NCI-H146 treated with DMSO at 0.1 percent for 48 hours (cell line): ENCODE measurements around the gene AHRR.
"Not testable (repeated sequence)": the region's sequence is repeated elsewhere in the genome, so short reads cannot be mapped to it uniquely, and the experiment has no call there.

Experiments used
- DNase-seq: peaks from one replicate; lab custom pipeline; 2025; ENCODE audit not compliant: unreplicated experiment; lab: John Stamatoyannopoulos, UW

The AHRR gene

GRCh38 chr5:321230-321725 is at the start of gene AHRR:
TSS of gene AHRR (plus strand) at chr5:321714. CDS start at chr5:343903, 22,189 bp downstream.
- DNase-seq: peak; percentile 26

GRCh38 chr5:271828-272167 is 49.7 kb upstream of the AHRR start:
- not testable (repeated sequence) for DNase-seq

- DNase-seq: not testable (repeated sequence)
Measured at GRCh38 chr5:273091-273490, 48.4 kb upstream of the AHRR start.

- DNase-seq: not testable (repeated sequence)
Measured at GRCh38 chr5:273491-273890, 48.0 kb upstream of the AHRR start.

- not testable (repeated sequence) for DNase-seq
Measured at GRCh38 chr5:274346-274745, 47.2 kb upstream of the AHRR start.

- no peak for DNase-seq
Measured at GRCh38 chr5:278646-279045, 42.9 kb upstream of the AHRR start.

GRCh38 chr5:279051-279665 is 42.4 kb upstream of the AHRR start:
- not testable (repeated sequence) for DNase-seq

- no peak for DNase-seq
Measured at GRCh38 chr5:285991-286557, 35.4 kb upstream of the AHRR start.

- not testable (repeated sequence) for DNase-seq
Measured at GRCh38 chr5:290200-290599, 31.3 kb upstream of the AHRR start.

GRCh38 chr5:291345-291744 is 30.2 kb upstream of the AHRR start:
- DNase-seq: not testable (repeated sequence)

- DNase-seq: not testable (repeated sequence)
Measured at GRCh38 chr5:294788-295187, 26.7 kb upstream of the AHRR start.

- DNase-seq: not testable (repeated sequence)
Measured at GRCh38 chr5:296207-296606, 25.3 kb upstream of the AHRR start.

- DNase-seq: not testable (repeated sequence)
Measured at GRCh38 chr5:296954-297353, 24.6 kb upstream of the AHRR start.

- DNase-seq: not testable (repeated sequence)
Measured at GRCh38 chr5:297448-297847, 24.1 kb upstream of the AHRR start.

GRCh38 chr5:297991-298736 is 23.4 kb upstream of the AHRR start:
- not testable (repeated sequence) for DNase-seq

GRCh38 chr5:298737-299125 is 22.8 kb upstream of the AHRR start:
- no peak for DNase-seq

GRCh38 chr5:299921-300320 is 21.6 kb upstream of the AHRR start:
- not testable (repeated sequence) for DNase-seq

GRCh38 chr5:300691-301435 is 20.7 kb upstream of the AHRR start:
- not testable (repeated sequence) for DNase-seq

GRCh38 chr5:302416-302815 is 19.1 kb upstream of the AHRR start:
- peak; percentile 82 for DNase-seq

GRCh38 chr5:302966-303365 is 18.5 kb upstream of the AHRR start:
- DNase-seq: no peak

GRCh38 chr5:303741-304140 is 17.8 kb upstream of the AHRR start:
- not testable (repeated sequence) for DNase-seq
